Activated T-helper 1 cell treated with anti-CD3 and anti-CD28 coated beads, Interleukin-2, amount 50 U/mL, for 16 hours (primary cell): Measurements from ENCODE around the gene IL1RL2.

ENCODE experiments used
- DNase-seq, 2 donors: peaks; one replicate each; pipeline ENCODE4 v3.0.0-alpha.2; 2020; ENCODE audit warnings: low read depth in 1 of 2, low spot score in 1 of 2

Gene IL1RL2

GRCh38 chr2:102262216-102263129 is 75.7 kb downstream of the IL1RL2 start:
- DNase-seq = no peak

GRCh38 chr2:102264952-102265351 is 78.1 kb downstream of the IL1RL2 start:
- DNase-seq = no peak

- no peak for DNase-seq
These were observed 79.4 kb downstream of the IL1RL2 start for GRCh38 chr2:102266204-102266603.

- no peak for DNase-seq
These were observed 81.0 kb downstream of the IL1RL2 start for GRCh38 chr2:102267774-102268173.

- no peak for DNase-seq
These were observed 81.8 kb downstream of the IL1RL2 start for GRCh38 chr2:102268510-102269199.

- DNase-seq = no peak
These were observed 82.3 kb downstream of the IL1RL2 start for GRCh38 chr2:102269200-102269524.

GRCh38 chr2:102271844-102272243 is 85.0 kb downstream of the IL1RL2 start:
- DNase-seq = no peak

- DNase-seq = no peak
These were observed 86.9 kb downstream of the IL1RL2 start for GRCh38 chr2:102273619-102274211.

GRCh38 chr2:102276549-102277201 is 89.9 kb downstream of the IL1RL2 start:
- DNase-seq = no peak

GRCh38 chr2:102277202-102277700 is 90.4 kb downstream of the IL1RL2 start:
- no peak for DNase-seq

GRCh38 chr2:102278720-102279390 is 92.0 kb downstream of the IL1RL2 start:
- DNase-seq = no peak

- no peak for DNase-seq
These were observed 92.5 kb downstream of the IL1RL2 start for GRCh38 chr2:102279391-102279735.

GRCh38 chr2:102282678-102283091 is 95.9 kb downstream of the IL1RL2 start:
- DNase-seq = no peak

GRCh38 chr2:102283996-102284395 is 97.2 kb downstream of the IL1RL2 start:
- no peak for DNase-seq

GRCh38 chr2:102284611-102285010 is 97.8 kb downstream of the IL1RL2 start:
- no peak for DNase-seq

GRCh38 chr2:102285368-102285767 is 98.5 kb downstream of the IL1RL2 start:
- no peak for DNase-seq

GRCh38 chr2:102286041-102286440 is 99.2 kb downstream of the IL1RL2 start:
- DNase-seq = no peak

- DNase-seq = no peak
These were observed 102.3 kb downstream of the IL1RL2 start for GRCh38 chr2:102289129-102289528.
